AG09319 (cell line): ENCODE results near the gene PKD1.
"Not testable (repeated sequence)": the region's sequence is repeated elsewhere in the genome, so short reads cannot be mapped to it uniquely, and the experiment has no call there.

Experiments
- DNase-seq: peaks from one replicate; pipeline ENCODE4 v3.0.0-alpha.2; 2010; ENCODE audit warnings: low read depth; ENCODE audit errors: extremely low read depth
- TF ChIP-seq, protein P1 (sequence below): IDR thresholded peaks from 2 replicates; pipeline ENCODE4 v1.5.1; 2011; ENCODE audit warnings: low read depth, mild to moderate bottlenecking, inconsistent platforms, low read length, moderate library complexity

The PKD1 gene

DNA sequence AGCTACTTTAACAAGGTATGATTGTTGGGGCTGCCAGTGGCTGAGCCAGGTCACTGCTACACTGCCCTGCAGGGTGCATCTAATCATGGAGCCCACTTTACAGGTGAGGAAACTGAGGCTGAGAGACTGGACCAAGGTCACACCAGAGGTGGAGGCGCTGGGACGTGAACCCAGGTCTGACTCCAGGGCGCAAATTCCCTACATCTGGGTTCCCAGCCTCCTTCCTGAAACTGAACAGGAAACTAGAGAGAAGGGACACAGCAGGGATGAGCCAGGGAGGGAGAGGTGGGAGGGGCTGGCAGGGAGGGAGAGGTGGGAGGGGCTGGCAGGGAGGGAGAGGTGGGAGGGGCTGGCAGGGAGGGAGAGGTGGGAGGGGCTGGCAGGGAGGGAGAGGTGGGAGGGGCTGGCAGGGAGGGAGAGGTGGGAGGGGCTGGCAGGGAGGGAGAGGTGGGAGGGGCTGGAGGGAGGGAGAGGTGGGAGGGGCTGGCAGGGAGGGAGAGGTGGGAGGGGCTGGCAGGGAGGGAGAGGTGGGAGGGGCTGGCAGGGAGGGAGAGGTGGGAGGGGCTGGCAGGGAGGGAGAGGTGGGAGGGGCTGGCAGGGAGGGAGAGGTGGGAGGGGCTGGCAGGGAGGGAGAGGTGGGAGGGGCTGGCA lies 7.9 kb downstream of the PKD1 start:
- DNase-seq = not testable (repeated sequence)

DNA sequence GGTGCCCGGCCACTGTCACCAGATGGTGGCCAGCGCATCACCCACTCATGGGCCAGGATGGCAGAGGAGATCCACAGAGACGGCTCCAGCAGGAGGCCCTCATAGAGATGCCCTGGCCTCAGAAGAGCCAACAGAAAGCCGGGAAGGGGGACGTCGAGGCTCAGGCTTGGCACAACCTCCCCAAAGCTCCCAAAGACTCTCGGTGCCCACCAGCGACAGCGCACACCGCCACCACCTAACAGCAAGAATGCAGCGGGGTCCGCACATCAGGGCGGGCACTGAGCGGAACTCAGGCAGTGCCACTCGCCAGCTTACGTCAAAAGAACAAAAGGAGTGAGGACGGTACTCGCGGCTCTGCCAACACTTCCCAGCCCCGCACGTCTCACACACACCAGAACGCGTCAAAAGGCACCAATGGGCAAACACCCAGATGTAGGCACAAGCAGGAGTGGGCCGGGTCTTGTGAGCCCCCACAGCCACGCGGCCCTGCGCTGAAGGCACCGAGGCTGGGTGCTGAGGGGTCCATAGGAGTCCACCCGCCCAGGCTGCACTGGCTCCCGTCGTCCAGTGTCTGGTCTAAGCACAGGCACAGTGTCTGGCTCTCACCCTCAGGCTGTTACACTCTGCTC lies 8.7 kb downstream of the PKD1 start:
- not testable (repeated sequence) for DNase-seq

- DNase-seq = not testable (repeated sequence)
These were observed 9.4 kb downstream of the PKD1 start for GRCh38 chr16:2126161-2126743.

GRCh38 chr16:2125609-2126008 lies 10.1 kb downstream of the PKD1 start:
- not testable (repeated sequence) for DNase-seq

GRCh38 chr16:2124694-2125444 lies 10.8 kb downstream of the PKD1 start:
- not testable (repeated sequence) for DNase-seq

- DNase-seq = not testable (repeated sequence)
These were observed 11.4 kb downstream of the PKD1 start for GRCh38 chr16:2124377-2124693.

GRCh38 chr16:2123706-2124376 lies 11.9 kb downstream of the PKD1 start:
- DNase-seq = not testable (repeated sequence)

DNA sequence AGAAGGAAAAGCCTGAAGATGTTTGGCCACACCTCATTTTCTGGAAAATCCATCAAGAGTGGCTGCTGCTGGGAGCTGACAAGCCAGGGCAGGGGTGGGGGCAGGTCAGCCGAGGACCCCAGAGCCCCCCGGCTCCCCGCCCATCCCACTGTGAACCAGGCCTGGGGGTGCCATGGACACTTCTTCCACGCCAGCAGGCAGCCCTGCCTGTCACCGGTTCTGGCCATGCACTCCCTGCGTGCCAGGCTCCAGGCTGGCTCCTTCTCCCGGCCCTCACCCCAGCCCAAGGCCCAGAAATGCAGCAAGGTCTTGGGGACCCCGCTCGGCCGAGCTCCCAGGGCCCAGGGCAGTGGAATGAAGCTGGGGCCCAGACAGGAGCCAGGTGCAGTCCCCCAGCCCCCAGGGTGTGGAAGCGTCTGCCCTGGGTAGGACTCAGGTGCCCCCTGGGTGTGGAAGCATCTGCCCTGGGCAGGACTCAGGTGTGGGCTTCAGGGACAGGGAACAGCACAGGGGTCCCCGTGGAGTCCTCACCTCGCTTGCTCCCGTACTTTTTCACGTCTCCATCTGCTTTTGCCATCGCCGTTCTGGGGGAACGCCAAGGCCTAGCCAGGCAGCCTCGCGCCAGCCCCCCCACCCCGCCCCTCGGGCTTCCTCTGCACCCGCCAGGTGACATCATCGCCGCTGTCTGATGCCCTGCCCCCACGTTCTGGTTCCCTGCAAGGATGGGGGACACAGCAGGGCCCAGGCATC lies 12.6 kb downstream of the PKD1 start:
- DNase-seq = not testable (repeated sequence)

DNA sequence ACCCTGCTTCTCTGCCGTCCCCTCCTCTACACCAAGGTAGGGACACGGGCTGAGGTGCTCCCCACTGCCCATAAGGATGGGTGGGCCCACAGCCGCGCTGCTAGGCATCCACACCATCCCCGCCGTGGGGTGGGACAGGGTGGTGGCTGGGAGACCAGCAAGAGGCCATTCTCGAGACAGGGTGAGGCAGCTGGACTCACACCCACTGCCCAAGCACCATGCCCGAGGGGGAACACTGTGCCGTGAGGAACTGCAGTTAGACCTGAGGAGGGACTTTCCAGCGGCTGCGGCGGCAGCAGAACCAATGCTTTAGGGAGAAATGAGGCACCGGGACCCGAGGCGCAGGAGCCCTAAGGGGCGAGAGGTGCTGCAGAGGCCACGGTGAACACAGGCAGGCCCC lies 13.3 kb downstream of the PKD1 start:
- TF ChIP-seq, protein P1, sequence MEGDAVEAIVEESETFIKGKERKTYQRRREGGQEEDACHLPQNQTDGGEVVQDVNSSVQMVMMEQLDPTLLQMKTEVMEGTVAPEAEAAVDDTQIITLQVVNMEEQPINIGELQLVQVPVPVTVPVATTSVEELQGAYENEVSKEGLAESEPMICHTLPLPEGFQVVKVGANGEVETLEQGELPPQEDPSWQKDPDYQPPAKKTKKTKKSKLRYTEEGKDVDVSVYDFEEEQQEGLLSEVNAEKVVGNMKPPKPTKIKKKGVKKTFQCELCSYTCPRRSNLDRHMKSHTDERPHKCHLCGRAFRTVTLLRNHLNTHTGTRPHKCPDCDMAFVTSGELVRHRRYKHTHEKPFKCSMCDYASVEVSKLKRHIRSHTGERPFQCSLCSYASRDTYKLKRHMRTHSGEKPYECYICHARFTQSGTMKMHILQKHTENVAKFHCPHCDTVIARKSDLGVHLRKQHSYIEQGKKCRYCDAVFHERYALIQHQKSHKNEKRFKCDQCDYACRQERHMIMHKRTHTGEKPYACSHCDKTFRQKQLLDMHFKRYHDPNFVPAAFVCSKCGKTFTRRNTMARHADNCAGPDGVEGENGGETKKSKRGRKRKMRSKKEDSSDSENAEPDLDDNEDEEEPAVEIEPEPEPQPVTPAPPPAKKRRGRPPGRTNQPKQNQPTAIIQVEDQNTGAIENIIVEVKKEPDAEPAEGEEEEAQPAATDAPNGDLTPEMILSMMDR = no peak
- no peak for DNase-seq

DNA sequence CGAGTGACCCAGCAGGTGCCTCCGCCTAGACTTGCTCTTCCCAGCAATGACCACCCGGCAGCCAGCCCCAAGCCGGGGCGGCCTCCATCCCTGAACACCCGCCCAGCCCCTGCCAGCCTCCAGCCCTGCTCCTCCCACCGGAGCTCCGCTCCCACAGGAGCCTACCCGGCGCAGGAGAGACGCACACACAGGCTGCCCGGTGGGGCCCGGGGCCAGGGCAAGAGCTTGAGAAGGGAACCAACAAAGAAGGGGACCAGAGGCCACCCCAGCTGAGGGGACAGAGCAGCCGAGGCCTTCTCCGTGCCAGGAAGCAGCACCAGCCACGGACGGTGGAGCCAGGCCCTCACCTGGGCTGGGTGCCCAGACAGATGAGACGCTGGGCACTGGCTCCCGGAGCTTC lies 13.8 kb downstream of the PKD1 start:
- DNase-seq = no peak
- TF ChIP-seq, protein P1 = no peak

DNA sequence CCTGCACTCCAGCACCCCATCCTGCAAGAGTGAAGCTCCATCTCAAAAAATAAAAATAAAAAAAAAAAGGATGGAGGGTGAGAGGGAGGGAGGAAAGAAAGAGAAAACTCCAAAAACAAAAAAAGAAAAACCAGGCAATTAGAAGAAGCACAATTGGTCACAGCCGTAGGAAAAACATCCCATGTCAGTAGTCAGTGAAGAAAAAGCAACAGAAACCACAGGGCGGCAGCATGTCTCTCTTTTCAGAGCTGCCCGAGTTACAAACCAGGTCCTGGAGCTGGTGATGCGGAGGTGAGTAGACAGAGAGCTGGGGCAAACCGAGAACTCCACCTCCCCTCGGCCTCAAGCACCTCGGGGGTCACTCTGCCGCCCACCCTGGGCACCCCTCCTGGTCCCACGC lies 14.4 kb downstream of the PKD1 start:
- DNase-seq = not testable (repeated sequence)

DNA sequence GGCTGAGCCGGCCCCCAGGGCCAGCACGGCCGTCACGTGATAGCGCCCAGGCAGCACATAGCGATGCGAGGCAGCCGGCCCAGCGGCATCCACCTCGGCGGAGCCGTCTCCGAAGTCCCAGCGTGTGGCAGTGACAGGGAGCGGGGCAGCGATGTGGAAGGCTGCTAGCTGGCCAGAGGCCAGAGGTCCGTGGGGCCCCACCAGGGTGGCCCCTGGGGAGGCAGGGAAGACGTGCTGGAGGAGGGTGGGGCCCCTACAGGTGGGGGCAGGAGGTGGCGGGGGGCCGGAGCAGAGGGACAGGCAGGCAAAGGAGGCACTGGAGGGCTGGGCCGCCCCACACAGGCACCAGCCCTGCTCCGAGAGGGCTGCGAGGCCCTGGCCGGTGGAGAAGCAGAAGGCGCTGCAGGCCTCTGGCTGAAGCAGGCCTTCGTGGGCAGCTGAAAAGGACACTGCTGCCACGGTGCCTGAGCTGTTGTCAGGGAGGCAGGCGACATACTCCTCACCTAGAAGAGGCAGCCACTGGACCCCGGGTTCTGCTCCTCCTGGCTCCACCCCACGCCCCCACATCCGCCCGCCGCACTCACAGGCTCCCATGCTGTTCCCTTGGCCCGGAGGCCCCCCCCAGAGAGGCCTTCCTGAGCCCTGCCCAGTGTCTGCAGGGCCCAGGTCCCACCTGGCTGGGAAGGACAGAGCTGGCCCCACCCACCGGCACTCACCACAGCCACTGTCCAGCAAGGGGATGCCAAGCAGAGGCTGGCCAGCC lies 17.6 kb downstream of the PKD1 start:
- DNase-seq = not testable (repeated sequence)

More for the DNA sequence above, 14.4 kb downstream of the PKD1 start:
- TF ChIP-seq, protein P1 = peak; percentile 46

GRCh38 chr16:2117341-2117740 lies 18.4 kb downstream of the PKD1 start:
- not testable (repeated sequence) for DNase-seq

DNA sequence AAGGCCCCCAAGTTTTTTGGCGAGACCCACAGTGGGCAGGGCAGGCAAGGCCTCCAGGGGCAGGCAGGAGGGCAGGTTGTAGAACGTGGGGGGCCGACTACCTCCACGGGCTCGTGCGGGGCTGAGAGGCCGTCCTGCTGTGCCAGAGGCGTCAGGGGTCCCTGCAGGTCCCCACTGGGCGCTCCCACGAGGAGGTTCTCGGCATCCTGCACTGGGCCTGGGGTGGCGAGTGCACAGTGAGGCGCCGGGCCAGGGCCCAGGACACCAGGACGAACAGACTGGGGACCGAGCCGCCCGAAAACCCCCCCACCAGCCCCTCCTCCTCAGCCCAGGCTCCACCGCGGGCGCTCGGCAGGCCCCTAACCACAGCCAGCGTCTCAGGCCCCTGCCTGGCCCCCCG lies 19.3 kb downstream of the PKD1 start:
- not testable (repeated sequence) for DNase-seq
